NCI-H446 treated with DMSO at 0.1 percent for 48 hours (cell line): ENCODE data around the gene TMEM43.
A peak's percentile ranks its signal among the peaks of the same experiment; 100 is the strongest.

Source experiments
- DNase-seq: peaks from one replicate; lab custom pipeline; 2025; lab: John Stamatoyannopoulos, UW

The TMEM43 gene

DNA sequence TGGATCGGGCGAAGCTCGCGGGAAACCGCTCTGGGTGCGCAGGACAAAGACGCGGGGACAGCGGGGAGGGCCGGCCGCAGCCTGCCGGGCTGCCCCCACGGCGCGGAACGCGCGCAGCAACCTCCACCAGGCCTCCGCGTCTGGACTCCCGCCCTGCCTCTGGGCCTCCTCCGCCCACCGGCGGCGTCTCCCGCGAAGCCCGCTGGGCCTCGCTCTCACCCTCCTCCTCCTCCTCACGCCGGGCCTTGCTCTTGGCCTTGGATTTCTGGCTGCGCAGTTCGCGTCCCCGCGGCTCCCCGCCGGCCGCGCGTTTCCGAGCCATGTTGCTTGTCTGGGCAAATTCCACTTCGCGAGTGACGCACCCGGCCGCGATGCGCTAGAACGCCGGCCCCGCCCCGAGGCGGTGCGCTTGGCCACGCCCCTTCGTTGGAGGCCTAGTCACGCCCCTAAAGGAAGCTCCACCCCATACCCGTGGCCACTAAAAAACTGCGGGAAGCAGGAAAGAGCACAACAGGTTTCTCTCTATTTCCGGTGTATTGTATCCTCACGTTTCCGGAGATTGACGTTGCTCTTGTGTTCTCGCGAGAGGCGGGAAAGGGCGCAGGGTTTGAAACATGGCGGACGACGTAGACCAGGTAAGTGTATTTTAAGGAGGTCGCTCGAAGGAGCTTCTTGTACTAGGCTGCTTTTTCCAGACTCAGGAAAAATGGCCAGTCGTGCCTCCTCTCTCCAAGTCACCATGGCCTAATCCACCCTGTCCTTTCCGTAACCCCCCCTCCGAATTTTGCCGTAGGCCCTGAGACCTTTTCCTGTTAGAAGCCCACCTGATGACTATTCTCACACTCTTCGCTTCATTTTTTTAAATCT lies 53.6 kb downstream of the TMEM43 start, which contains the start of the genes LSM3 and XPC:
TSS of gene LSM3 (plus strand) at position 571 of the 867 bp plus-strand sequence. CDS start at position 615, 44 bp downstream.
TSS of gene XPC (minus strand) at position 355 of the 867 bp plus-strand sequence. CDS start at position 322, 33 bp downstream.
- peak; percentile 92 for DNase-seq

DNA sequence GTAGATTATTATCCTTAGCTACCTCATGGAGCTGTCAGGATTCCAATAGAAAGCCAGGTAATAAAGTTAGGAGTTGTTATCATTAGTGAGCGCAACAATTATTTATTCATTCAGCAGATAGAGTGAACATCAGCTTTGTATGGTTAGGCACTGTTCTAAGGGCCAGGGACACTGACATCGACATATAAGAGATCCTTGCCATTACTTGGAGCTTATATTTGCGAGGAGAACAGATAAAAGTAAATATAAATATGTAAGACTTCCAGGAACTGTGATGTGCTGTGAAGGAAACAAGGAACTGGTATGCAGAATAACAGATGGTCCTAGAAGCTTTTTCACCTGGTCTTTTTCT lies 54.2 kb downstream of the TMEM43 start:
- DNase-seq, result no peak

DNA sequence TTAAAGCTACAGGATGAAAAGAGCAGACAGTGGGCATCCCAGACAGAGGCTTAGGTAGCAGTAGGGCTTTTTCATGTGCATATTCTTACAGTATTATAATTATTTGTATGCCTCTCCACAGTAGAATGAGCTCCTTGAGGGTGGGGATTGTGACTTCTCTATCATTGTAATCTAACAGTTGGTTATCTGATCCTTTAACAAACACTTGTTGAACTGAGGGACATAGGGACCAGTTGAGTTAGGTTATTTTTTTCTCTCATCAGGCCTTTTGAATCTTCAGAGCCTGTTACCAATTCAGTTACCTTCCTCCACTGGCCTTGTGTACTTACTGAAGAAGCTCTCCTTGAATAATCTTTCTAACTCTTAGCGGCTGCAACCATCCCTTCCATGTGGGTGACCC lies 54.9 kb downstream of the TMEM43 start:
- DNase-seq, result no peak

DNA sequence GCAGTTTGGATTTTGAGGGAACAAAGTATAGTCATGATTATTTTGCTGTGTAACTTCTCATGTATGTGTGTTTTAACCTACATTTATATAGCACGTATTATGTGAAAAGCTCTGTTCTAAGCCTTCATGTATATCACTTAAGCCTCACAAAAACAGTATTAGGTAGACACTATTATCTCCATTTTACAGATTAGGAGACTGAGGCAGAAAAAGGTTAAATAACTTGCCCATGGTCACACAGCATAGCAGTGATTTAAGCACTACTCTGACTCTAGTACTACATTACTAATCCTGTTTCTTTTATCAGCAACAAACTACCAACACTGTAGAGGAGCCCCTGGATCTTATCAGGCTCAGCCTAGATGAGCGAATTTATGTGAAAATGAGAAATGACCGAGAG lies 56.4 kb downstream of the TMEM43 start:
- DNase-seq, result no peak

DNA sequence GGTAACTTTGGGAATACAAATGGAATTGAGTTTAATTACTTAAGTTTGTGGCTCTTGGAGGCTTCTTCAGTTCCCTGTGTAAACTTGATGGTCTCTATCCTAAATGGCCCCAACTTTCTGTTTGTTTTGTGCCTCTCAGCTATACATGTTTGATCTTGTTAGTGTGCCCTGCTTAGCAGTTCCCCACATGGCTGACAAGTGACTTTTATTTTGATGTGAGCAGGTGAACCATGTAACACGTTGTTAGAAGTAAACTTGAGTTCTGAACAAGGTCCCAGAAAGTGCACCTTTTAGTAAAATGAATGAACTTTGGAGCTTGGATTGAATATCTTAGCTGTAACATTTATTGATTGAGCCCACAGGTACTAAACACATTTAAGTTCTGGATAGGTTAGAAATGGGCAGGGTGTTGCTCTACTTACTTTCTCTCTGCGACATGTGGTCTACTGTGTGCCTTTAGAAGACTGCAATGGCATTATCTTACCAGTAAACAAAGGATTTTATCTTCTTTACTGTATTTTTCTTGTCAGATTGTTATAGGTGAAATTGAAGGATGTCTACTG lies 58.2 kb downstream of the TMEM43 start:
- no peak for DNase-seq

DNA sequence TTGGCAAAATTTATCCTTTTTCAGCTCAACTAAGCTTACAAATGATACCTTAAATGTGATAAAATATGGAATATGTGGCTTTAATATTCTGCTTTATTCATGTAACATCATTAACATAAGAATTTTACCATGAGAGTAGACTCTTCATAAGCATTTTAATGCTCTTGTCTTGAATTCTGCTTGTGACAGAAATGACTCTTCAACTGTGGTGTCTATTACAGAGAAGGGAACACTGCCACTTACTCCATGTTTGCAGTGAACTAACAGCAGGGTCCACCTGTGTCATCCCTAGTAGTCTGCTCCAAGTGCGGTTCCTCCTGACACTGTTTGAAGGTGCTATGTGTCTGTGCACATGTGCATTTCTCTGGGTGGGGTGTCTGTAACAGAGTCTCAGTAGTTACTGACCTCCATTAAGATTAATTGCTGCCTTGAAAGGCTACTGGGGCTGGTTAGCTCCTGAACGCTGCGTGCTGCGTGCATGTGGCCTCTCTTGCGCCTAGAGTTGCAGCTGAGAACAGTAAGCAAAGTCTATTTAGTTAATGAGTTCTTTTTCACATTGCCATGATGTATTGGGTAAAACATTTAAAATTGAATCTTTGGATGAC lies 62.1 kb downstream of the TMEM43 start:
- DNase-seq, result no peak

DNA sequence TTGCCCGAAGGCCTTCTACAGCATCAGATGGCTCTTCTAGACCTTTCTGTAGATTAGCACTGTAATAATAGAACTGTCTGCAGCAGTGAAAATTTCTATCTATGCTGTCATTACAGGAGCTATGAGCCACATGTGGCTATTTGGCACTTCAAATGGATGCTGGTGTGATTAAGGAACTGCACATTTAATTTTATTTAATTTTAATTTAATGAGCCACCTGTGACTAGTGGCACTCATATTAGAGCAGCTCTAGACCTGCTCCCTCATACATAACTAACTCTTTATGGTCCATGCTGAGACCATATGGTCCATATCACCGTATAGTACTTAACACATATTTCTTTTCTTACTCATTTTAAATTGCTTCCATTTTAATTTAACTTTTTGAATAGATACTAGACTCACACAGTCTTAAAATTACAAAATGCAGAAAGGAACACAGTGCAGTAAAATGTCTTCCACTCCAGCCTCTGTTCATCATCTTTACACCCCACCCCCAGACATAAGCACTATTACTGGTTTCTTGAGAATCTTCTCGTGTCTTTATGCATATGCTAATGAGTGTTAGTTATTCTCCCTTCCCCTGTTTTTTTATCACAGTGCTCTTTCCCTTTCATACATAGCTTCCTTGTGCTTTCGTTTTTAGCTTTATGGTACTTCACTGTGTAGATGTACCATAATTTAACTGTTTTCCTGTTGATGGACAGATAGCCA lies 63.3 kb downstream of the TMEM43 start:
- no peak for DNase-seq
